B cell (primary cell): ENCODE results near the gene RSPH6A. TPM values are rescaled to one million over a fixed set of nuclear protein-coding genes. Genes with fewer than 3 reads are reported as not detected.
A peak's percentile ranks its signal among the peaks of the same experiment; 100 is the strongest.

Source experiments
- ATAC-seq: fragments of 200-7000 bp; cut with Tn5 transposase; one replicate; pipeline ENCODE4 v1.10.0; 2021; ENCODE audit warnings: low read depth, mild to moderate bottlenecking, moderate number of reproducible peaks, moderate library complexity
- CTCF ChIA-PET: fragments of 350-600 bp; sonication (Branson Sonifier 250); formaldehyde crosslinking; loops from one replicate; lab custom pipeline; 2021; ENCODE audit warnings: antibody characterized with exemption, inconsistent platforms; lab: Charles Lee
- POLR2A ChIA-PET: fragments of 350-600 bp; sonication (Branson Sonifier 250); formaldehyde crosslinking; loops from one replicate; lab custom pipeline; 2021; ENCODE audit warnings: antibody characterized with exemption; lab: Charles Lee
- DNase-seq: peaks from one replicate; pipeline ENCODE4 v3.0.0; 2013
- H2AFZ ChIP-seq: 2 replicates; pipeline ENCODE4 v1.6.1; 2012; ENCODE audit warnings: mild to moderate bottlenecking, low read depth, low read length; ENCODE audit not compliant: insufficient read depth, poor library complexity, severe bottlenecking
- H3K27ac ChIP-seq, 2 donors: 1 replicate in 1 of 2; 2 replicates in 1 of 2; pipeline ENCODE4 v1.5.1; 2012 to 2013; ENCODE audit warnings: low read length in 2 of 2, mild to moderate bottlenecking in 2 of 2, moderate library complexity in 1 of 2
- H3K27me3 ChIP-seq, 4 experiments: fragments of 200-600 bp in 1 of 4; sonication (generic) in 1 of 4; replicated peaks in 1 of 4; 1 replicate in 2 of 4; 2 replicates in 2 of 4; pipeline versions ENCODE4 v1.6.1 to v1.7.0; 2013 to 2016; ENCODE audit warnings: low read length in 3 of 4, mild to moderate bottlenecking in 2 of 4, mixed read lengths in 1 of 4, moderate library complexity in 1 of 4; ENCODE audit not compliant: insufficient read depth in 4 of 4, control insufficient read depth in 3 of 4; ENCODE audit errors: control extremely low read depth in 1 of 4
- H3K36me3 ChIP-seq, 2 experiments: replicated peaks in 1 of 2; 1 replicate in 1 of 2; 2 replicates in 1 of 2; pipeline versions ENCODE4 v1.6.1 to v1.7.1; 2013; ENCODE audit warnings: low read length in 1 of 2; ENCODE audit not compliant: insufficient read depth in 2 of 2, control insufficient read depth in 1 of 2; ENCODE audit errors: control extremely low read depth in 1 of 2, extremely low read depth in 1 of 2
- H3K4me1 ChIP-seq, 2 donors: fragments of 200-600 bp in 1 of 2; sonication (generic) in 1 of 2; 1 replicate in 1 of 2; 2 replicates in 1 of 2; pipeline versions ENCODE4 v1.5.1 to v1.6.1; 2013 to 2017; ENCODE audit warnings: low read length in 2 of 2; ENCODE audit not compliant: control insufficient read depth in 2 of 2, insufficient read depth in 2 of 2
- H3K4me2 ChIP-seq: replicated peaks from 2 replicates; pipeline ENCODE3; 2012; ENCODE audit warnings: mild to moderate bottlenecking, low read depth, low read length; ENCODE audit not compliant: poor library complexity, severe bottlenecking
- H3K4me3 ChIP-seq, 5 experiments: fragments of 200-600 bp in 1 of 5; sonication (generic) in 1 of 5; 1 replicate in 3 of 5; 2 replicates in 2 of 5; pipeline versions ENCODE4 v1.5.1 to v1.7.0; 2011 to 2016; ENCODE audit warnings: low read length in 4 of 5, mild to moderate bottlenecking in 4 of 5, low read depth in 2 of 5, control low read depth in 1 of 5, moderate library complexity in 1 of 5; ENCODE audit not compliant: insufficient read depth in 1 of 5; ENCODE audit errors: control extremely low read depth in 1 of 5, extremely low read depth in 1 of 5
- H3K79me2 ChIP-seq: fragments of 200-600 bp; sonication (generic); one replicate; pipeline ENCODE4 v1.6.0; 2016; ENCODE audit warnings: low read length; ENCODE audit not compliant: control insufficient read depth, insufficient read depth
- H3K9ac ChIP-seq: fragments of 200-600 bp; sonication (generic); 2 replicates; pipeline ENCODE4 v1.6.1; 2017; ENCODE audit warnings: mild to moderate bottlenecking, low read length, moderate library complexity
- H3K9me3 ChIP-seq, 3 donors: one replicate each; pipeline versions ENCODE4 v1.6.1 to v1.7.1; 2013; ENCODE audit warnings: low read length in 2 of 3; ENCODE audit not compliant: control insufficient read depth in 2 of 3, insufficient read depth in 1 of 3; ENCODE audit errors: control extremely low read depth in 1 of 3
- H4K20me1 ChIP-seq: 2 replicates; pipeline ENCODE4 v1.6.0; 2012; ENCODE audit warnings: mild to moderate bottlenecking, low read length; ENCODE audit not compliant: insufficient read depth, control insufficient read depth, poor library complexity, severe bottlenecking
- H3K27ac Mint-ChIP-seq: one replicate; pipeline ENCODE4 v1.8.0; 2021; ENCODE audit warnings: mixed read lengths
- H3K27me3 Mint-ChIP-seq: one replicate; pipeline ENCODE4 v1.8.0; 2021; ENCODE audit warnings: mixed read lengths
- H3K4me1 Mint-ChIP-seq: one replicate; pipeline ENCODE4 v1.8.0; 2021; ENCODE audit warnings: mixed read lengths
- H3K4me3 Mint-ChIP-seq: one replicate; pipeline ENCODE4 v1.8.0; 2021; ENCODE audit warnings: mixed read lengths
- H3K9me3 Mint-ChIP-seq: one replicate; pipeline ENCODE4 v1.8.0; 2022; ENCODE audit warnings: mixed read lengths; ENCODE audit not compliant: insufficient read depth
- CTCF ChIP-seq: fragments of 200-600 bp; IDR thresholded peaks from one replicate; pipeline ENCODE4 v1.8.0; 2022; ENCODE audit warnings: antibody characterized with exemption, mild to moderate bottlenecking
- EZH2 ChIP-seq: IDR thresholded peaks from 2 replicates; pipeline ENCODE4 v1.6.1; 2012; ENCODE audit warnings: borderline replicate concordance, low read depth, mild to moderate bottlenecking, moderate library complexity, low read length; ENCODE audit not compliant: insufficient read depth, poor library complexity, severe bottlenecking
- WGBS: methylation state at CpG from one replicate; pipeline ENCODE4 v1.1.5; 2013; ENCODE audit warnings: missing lambda C conversion rate; ENCODE audit not compliant: insufficient coverage; 5-methylcytosine and 5-hydroxymethylcytosine counted together
- intact Hi-C: fragments of 100-400 bp; cut with micrococcal nuclease; formaldehyde crosslinking; loops from one replicate; pipeline ENCODE4 v1.10.0; 2022
- polyA plus RNA-seq: library from polyadenylated mRNA; depleted of rRNA; stranded (reverse); fragments of >200 nt; gene quantifications from 2 replicates; pipeline ENCODE4 v1.2.3, GENCODE V29; 2012
- total RNA-seq, 2 donors: library from RNA; stranded (reverse); fragments of 120-200 nt in 1 of 2; gene quantifications; 1 replicate in 1 of 2; 2 replicates in 1 of 2; pipeline versions ENCODE4 v1.2.3 to v1.2.4, GENCODE V29; 2013 to 2022

RSPH6A gene
- total and polyA plus RNA-seq, 2 donors (not counting 1 experiment from before 2014, with no cell fraction given), result 0.03 to 0.62 TPM

GRCh38 chr19:45781214-45782161 lies 33.6 kb downstream of the RSPH6A start:
- ChIA-PET POLR2A (interaction anchor here (0.6 to 0.7 kb wide), 2 partner anchors 12 to 17 kb away, joined by 3 to 8 read pairs; partner anchors contain the start of gene SIX5), CTCF (interaction anchor here (2.2 kb wide), 1 partner anchor 17 kb away, joined by 10 read pairs; no protein-coding TSS in a partner anchor)
- Histone ChIP-seq H3K9me3 (peaks cover 0 to 4% (median 0%) of the 10 kb centered on the region in 3 donors), H3K9ac (no peak overlapping the region), H2AFZ (no peak overlapping the region), H3K27me3 (peaks cover 0 to 23% (median 2%) of the 10 kb centered on the region in 4 experiments), H3K79me2 (no peaks in the 10 kb centered on the region), H3K4me1 (peaks cover 17 to 22% of the 10 kb centered on the region in 2 donors), H3K27ac (no peak overlapping the region), H3K4me3 (no peak overlapping the region), H3K4me2 (peak overlapping the region; percentile 15), H4K20me1 (peaks cover 85% of the 10 kb centered on the region), H3K36me3 (peaks cover 0 to 18% of the 10 kb centered on the region in 2 experiments)
- no peak overlapping the region for H3K4me3 Mint-ChIP-seq
- TF ChIP-seq EZH2 (no peak), CTCF (no peak)
- DNase-seq (no peak), ATAC-seq (no peak)
- intact Hi-C loops, result no loop called here
- no peaks in the 10 kb centered on the region for H3K9me3 Mint-ChIP-seq
- peaks cover 10% of the 10 kb centered on the region for H3K27me3 Mint-ChIP-seq
- no peak overlapping the region for H3K27ac Mint-ChIP-seq
- WGBS, result 83% methylated on average over 17 of the region's 17 CpGs
- peaks cover 19% of the 10 kb centered on the region for H3K4me1 Mint-ChIP-seq
